NCI-H128 (cell line): ENCODE measurements around the gene CHRNB2.

ENCODE experiments used
- DNase-seq: peaks from one replicate; lab custom pipeline; 2025; ENCODE audit not compliant: unreplicated experiment; lab: John Stamatoyannopoulos, UW

CHRNB2 gene

GRCh38 chr1:154552036-154552435 lies 15.5 kb upstream of the CHRNB2 start:
- no peak for DNase-seq

GRCh38 chr1:154553056-154554030 lies 14.2 kb upstream of the CHRNB2 start:
- no peak for DNase-seq

GRCh38 chr1:154556422-154556821 lies 11.2 kb upstream of the CHRNB2 start:
- no peak for DNase-seq

DNA sequence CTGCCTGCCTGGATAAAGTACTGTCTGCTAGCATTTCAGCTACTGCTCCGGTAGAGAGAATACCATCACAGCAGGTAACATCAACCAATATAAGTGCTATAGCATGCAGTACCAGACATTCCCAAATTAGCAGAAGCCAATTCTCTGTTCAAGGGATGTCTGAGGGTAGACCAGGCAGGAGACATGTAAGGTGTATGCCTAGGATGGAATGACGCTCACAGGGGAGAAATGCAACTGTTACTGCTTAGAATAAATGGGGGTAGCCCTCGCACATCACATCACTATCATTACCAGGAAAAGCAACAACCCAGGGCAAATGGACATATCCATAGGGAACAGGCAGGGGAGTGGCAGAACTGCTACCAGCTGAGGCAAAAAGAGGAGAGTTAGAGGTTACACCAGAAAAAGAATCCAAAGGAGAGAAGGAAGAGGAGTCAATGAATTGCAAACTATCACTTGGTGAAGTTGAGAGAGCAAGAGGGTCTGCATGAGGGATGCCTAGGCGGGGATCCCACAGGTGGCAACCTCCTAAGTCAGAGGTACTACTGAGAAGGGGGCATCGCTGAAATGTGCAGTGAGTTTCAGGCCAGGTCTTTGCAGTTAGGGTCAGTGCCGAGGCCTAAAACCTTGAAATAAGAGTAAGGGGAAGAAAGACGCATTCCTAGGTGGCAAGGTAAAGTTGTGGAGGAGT lies 10.2 kb upstream of the CHRNB2 start:
- DNase-seq: no peak

DNA sequence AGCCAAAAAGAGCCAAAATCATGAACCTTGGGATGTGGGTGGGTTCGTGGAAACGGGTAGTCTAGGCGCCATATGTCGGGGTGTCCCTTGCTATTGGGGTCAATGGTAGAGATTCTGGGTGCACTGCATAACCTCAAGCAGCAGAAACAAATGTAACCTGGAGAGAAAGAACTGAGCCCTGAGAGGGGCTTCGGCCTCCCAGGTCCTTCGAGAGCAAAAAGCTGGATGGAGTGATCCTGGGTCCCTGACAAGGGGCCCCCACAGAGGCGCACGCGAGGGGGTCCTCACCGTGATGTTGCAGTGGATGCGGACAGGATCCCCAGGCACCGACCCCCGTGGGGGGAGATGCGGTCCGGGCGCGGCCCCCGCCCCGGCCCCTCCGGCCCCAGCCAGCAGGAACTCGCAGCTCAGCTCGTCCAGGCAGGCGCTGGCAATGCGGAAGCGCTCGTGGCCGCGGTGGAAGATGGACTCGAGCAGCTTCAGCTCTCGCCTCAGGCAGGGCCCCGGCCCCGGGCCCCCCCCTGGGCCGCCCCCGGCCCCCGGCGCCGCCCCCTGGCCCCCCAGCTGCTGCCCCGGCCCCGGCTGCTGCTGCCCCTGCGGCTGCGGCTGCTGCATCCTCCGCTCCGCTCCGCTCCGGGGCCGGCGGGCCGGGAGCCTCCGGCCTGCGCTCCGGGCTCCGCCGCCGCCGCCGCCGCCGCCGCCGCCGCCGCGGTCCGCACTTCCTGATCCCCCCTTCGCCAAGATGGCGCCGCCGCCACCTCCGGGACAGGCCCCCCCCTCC lies 9.4 kb upstream of the CHRNB2 start, which contains the start of gene UBE2Q1:
Gene UBE2Q1, minus strand, starts transcription at position 724 of the 781 bp plus-strand sequence. Its CDS starts 109 bp downstream, at position 615.
- DNase-seq: no peak

DNA sequence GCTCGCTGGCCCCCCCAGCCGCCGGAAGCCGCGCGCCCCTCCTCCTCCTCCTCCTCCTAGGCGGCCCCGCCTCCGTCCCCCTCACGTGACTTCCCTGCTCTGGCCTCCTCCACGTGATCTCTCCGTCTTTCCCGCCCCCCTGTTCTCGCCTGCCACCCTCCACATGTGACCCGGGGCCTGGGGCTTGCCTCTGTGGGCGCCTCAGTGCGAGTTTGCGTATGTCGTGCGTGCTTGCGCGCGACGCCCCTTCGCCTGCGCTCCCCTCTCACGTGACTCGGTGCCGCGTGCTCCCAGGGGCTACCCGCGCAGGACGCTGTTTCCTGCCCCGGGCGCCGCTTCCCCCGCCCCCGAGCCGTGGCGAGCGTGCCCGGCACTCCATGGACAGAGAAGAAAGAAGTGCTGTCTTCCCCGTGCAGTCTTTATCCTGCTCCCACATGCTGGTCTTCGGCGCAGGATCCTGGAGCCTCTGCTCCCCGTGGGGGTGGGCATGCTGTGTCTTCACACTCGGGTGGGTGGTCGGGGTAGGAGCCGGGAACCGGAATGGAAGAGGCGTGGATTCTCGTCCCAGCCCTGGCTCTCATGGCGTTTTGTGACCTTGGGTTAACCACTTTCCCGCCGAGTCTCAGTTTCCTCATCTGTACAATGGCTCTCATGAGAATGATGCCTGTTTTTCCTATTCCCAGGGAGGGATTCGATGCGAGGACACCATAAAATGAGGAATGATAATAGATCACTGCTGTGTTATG lies 8.7 kb upstream of the CHRNB2 start:
- peak; percentile 98 for DNase-seq

GRCh38 chr1:154559466-154560044 lies 8.0 kb upstream of the CHRNB2 start:
- DNase-seq: peak; percentile 94

DNA sequence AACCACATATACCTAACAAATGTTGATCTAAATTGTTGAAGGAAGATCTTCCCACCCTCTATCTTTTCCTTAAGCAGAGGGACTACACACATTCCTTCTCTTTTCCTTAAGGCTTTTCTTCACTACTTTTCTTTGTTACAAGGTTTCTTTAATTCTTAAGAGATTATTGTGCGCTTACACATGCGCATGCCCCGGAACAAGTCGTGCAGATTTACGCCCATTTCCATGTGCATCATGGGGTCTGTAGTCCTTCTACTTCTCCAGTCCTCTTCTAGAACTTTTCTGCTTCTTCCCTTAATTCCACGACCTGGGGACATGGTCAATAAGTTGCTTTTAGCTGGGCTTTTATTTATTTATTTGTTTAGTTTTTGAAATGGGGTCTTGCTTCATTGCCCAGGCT lies 1.7 kb upstream of the CHRNB2 start:
- DNase-seq: no peak

GRCh38 chr1:154568157-154568815 lies 708 bp downstream of the CHRNB2 start:
- DNase-seq: no peak

- DNase-seq: no peak
Measured at GRCh38 chr1:154571244-154571963, 3.8 kb downstream of the CHRNB2 start.

DNA sequence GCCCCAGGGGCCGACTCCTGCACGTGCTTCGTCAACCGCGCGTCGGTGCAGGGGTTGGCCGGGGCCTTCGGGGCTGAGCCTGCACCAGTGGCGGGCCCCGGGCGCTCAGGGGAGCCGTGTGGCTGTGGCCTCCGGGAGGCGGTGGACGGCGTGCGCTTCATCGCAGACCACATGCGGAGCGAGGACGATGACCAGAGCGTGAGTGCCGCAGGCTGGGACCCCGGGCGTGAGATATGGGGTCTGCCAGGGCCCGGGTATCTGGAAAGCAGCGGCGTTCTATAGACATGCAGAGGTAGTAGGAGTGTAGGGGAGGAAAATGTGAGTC lies 4.3 kb downstream of the CHRNB2 start:
- no peak for DNase-seq

DNA sequence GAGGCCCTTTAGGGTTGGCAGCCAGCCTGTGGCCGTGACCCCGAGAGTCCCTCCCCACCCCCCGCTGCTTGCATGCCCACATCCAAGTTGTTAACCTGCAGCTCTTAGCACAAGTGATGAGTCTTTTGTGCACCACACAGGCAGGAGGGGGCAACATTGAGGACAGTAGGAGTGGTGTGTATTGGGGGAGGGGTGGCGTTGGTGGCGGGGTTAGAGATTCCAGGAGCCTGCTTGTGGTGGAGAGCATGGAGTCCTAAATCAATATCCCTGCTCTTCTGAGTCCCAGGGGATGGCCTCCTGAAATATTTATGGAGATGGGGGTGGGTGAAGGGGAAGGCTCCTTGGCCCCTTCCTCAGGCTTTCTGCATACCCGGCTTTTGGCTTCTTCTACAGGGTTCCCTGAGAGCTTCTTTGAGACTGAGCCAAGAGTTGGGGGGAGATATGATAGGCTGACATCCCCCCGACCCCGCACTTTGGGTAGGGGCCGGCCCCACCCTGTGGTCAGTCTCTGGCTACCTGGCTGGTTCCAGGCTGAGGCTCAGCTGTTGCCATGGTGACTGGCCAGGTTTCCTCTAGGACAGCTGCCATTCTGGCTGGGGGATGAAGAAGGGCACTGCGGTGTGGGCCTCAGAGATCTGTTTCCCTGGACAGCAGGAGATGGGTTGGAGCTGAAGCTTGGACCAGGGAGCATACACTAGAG lies 5.0 kb downstream of the CHRNB2 start:
- DNase-seq: no peak

- no peak for DNase-seq
Measured at GRCh38 chr1:154573168-154573510, 5.6 kb downstream of the CHRNB2 start.

GRCh38 chr1:154574716-154575115 lies 7.1 kb downstream of the CHRNB2 start:
- DNase-seq: no peak

- DNase-seq: no peak
Measured at GRCh38 chr1:154575147-154575927, 7.8 kb downstream of the CHRNB2 start.

- no peak for DNase-seq
Measured at GRCh38 chr1:154575951-154576566, 8.5 kb downstream of the CHRNB2 start.

- DNase-seq: no peak
Measured at GRCh38 chr1:154577346-154578057, 9.9 kb downstream of the CHRNB2 start.
